GM21825 (cell line): ENCODE measurements around the gene PTPRN2.

Experiments
- ATAC-seq: cut with Tn5 transposase; IDR thresholded peaks from one replicate; pipeline ENCODE4 v1.9.1; 2021; ENCODE audit warnings: mild to moderate bottlenecking, moderate library complexity; ENCODE audit not compliant: unreplicated experiment

The PTPRN2 gene

DNA sequence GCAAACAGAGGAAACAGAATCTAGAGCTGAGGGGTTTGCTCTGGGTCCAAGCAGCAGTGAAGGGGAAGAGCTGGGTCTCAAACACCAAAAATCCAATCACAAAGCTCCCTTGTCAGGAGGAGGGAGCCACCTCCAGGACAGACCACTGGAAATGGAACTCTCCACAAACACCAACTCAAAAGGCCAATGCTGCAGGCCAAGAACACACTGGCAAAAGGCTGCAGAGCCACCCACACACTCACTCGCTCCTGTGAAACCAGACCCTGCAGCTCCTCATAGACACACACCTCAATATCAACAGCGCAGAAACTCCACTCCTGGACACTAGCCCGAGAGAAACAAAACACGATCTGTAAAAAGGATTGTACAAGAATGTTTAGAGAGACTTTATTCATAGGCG lies 213.5 kb downstream of the PTPRN2 start:
- ATAC-seq = no peak

DNA sequence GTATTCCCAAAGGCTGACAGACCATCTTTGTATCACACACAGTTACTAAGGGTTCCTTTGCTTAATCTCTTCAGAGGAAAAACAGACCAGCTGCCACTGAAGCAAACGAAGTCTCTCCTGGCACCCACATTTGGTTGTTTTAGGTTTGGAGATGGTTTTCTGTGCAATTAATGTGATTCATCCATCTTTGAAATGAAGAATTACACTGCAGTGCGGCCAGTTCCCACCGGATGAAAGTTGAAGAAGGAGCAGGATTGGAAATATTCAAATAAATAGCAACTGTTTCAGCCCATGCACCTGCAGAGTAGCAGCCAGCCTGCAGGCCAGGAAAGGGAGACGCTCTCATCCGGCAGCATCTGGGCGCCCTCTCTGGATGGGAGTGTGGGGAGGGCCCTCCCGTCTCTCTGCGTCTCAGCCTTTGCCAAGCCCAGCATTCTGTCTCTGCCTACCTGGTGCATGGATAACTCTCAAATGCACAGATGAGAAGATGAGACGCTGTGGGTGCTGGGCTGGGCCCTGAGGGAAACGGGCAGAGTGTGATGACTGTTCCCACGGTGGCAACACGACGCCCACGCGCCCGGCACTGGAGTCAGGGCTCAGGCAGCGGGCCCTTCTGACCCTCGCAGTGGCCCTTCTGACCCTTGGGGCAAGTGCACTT lies 214.0 kb downstream of the PTPRN2 start:
- no peak for ATAC-seq

DNA sequence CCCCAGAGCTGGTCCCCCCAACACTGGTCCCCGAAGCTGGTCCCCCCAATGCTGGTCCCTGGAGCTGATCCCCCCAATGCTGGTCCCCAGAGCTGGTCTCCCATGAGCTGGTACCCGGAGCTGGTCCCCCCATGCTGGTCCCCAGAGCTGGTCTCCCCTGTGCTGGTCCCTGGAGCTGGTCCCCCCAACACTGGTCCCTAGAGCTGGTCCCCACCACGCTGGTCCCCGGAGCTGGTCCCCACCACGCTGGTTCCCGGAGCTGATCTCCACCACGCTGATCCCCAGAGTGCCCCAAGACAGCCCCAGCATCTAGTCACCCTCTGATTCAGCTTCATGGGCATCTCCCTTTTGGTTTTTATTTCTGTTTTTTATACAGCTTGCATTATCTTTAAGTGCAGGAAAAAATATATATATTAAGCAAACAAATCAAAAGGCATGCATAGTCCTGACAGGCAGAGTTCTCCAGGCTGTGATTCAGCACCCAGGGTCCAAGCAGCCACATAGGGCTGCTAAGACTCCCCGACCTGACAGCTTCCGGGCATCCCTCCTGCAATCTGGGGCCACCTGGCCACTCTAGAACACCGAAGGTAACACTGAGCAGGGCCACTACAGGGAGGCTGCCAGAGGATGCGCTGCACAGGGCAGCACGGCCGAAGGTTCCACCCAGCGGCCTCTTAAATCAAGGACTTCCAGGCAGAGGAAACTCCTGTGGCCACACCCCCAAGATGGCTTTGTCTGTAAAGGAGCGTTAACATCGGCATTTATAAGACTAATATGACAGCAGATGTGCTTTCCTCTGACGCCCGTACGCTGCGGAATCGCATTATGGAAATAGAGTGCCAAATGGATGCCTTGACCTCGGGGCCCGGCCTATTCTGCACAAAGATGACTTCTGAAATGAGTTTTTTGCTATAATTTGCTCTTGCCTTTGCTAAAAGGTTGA lies 215.0 kb downstream of the PTPRN2 start:
- no peak for ATAC-seq

DNA sequence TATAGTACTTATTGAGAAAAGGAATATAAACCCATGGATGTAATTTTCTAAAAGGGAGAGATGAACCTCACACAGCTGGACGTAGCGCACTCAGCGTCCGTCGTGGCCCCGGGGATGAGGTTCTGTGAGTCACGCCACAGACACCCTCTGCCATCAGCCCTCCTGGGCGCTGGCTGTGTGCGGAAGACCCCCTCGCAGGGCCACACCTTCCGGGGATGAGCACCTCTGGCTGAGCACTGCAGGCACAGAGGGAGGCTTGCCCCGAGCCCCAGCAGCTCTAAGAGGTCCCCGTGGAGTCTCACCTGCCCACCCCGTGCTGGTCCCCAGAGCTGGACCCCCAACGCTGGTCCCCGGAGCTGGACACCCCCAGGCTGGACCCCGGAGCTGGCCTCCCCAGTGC lies 215.8 kb downstream of the PTPRN2 start:
- no peak for ATAC-seq

DNA sequence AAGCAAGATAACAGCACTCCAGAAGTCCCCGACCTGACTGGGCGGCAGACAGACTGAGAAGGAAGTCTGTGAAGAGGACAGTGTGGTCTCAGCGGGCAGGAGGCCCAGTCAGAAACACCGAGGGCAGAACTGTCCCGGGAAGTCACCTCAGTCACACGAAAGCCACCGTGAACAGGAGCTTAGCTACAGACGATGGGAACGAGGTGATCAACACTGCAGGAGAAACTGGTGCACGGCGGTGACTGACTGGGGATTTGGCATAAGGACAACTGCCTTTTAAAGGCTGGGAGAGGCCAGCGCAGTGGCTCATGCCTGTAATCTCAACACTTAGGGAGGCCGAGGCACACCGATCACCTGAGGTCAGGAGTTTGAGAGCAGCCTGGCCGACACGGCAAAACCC lies 217.8 kb downstream of the PTPRN2 start:
- no peak for ATAC-seq

DNA sequence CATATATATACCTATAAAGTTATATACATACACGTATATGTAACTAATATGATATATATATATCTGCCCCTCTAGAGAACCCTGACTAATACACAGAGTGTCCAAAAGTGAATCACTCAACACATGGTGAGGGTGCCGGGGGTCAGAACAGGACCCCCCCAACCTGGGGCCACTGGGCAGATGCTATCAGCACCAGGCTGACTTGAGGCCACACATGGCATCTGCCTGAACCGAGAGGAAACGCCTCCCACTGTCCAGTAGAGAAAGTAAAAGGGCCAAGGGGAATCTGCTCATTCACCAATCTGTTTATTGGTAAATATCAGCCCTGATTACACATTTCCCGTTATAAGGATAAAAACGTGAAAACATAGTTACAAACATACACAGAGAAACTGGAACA lies 218.3 kb downstream of the PTPRN2 start:
- ATAC-seq = no peak

DNA sequence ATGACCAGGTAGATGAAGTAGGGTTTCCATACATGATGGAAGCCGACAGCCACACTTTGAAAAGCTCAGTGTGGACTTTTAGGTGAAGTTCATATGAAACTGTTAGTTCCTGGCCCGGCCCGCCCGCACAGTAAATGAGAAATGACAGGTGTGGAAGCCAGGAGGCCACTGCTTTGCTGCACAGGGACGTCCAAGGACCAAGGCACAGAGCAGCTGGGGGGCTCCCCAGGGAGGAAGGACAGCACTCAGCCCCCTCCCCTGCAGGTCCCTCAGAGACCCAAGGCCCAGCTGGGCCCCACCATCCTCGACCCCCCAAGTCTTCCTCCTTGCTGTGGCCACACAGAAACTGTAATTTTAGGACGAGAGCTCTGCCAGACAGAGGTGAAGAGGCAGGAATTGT lies 219.2 kb downstream of the PTPRN2 start:
- no peak for ATAC-seq

DNA sequence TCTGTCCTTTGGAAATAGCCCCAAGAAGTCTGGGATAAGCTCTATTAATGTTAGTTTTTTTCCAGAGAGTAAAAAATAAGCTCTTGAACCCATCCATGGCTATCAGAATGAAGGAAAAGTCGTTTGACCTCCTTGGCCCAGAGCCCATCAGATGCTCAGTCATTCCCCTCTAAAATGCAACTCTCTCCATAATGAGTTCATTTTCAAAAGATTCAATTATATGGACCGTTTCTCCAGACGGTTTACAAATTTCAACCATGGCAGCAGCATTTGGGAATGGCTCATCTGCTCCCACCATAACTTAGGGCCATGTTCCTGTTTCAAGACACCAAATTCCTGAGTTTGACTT lies 220.0 kb downstream of the PTPRN2 start:
- ATAC-seq = no peak

DNA sequence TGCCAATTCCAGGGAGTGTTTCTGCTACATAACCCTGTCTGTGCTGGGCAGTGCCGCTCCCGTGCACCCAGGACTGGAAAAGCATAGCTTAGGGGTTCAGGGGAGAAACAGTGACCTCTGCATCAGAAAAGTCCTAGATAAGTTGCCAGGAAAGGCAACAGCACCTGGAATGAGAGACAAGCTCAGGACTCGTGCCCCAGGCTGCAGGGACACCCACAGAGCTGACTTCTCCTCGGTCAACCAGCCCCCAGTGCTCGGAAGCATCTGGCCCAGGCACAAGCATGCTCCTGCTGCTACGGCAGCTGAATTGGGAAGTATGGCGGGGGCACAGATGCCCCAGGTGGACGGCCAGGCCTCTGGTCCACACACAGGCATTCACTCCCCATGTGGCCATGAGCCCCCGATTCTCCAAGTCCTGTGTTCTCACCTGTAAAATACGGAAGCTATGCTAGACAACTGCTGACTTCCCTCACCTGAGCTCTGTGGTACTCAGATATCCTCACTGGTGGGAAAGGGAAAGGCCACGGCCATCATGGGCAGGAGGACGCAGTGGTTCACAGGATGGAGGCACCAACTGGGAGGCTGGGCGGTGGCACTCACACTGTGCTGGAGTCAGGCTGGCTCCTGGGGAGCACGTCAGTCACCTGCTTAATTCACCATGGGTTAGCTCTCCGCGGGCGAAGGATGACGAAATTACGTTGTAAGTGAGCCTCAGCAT lies 220.5 kb downstream of the PTPRN2 start:
- ATAC-seq = no peak

DNA sequence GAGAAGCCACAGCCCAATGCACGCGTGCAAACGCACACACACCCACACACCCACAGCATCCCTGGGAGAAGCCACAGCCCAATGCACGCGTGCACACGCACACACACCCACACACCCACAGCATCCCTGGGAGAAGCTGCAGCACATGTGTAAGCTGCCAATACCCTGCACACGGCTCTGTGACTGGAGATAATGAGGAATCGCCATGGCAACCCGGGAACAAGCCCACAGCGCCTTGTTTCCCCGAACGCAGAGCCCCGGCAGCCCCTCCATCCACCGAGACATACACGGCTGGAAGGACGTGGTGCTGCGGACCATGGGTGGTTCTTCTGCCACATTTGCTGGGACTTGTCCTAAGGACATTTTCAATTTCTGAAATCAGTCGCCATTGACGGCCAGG lies 221.3 kb downstream of the PTPRN2 start:
- no peak for ATAC-seq

DNA sequence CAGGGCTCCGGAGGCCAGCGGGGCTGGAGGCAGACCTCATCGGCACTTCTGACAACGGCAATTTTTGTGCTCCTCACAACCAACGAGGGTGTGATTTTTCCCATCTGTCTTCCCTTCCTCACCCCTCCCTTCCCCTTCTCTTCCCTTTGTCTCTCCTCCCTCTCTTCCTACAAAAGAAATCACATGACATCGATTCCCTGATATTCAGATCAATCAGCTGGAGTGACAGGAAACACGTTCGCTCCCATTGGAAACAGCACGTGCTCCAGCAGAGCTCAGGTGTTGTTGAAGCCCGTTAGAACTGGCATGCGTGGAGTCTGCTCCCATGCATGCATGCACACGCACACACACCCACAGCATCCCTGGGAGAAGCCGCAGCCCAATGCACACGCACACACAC lies 222.4 kb downstream of the PTPRN2 start:
- no peak for ATAC-seq

DNA sequence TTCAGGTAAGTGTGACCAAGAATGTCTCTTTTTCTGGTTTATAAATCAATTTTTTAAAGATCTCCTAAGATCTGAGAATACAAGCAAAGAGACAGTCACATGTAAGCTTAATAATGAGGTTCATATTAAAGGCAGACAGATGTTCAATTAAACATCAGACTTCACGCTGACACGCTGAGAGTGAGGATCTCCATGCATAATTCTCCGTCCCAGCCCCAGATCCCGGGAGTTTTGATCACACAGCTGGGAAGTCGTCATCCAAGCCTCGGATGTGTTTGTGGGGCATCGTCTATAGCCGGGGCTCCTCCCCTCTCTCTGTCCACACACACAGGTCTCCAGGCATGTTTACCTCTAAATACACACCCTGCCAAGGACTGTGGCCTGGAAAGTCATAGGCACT lies 223.2 kb downstream of the PTPRN2 start:
- no peak for ATAC-seq

DNA sequence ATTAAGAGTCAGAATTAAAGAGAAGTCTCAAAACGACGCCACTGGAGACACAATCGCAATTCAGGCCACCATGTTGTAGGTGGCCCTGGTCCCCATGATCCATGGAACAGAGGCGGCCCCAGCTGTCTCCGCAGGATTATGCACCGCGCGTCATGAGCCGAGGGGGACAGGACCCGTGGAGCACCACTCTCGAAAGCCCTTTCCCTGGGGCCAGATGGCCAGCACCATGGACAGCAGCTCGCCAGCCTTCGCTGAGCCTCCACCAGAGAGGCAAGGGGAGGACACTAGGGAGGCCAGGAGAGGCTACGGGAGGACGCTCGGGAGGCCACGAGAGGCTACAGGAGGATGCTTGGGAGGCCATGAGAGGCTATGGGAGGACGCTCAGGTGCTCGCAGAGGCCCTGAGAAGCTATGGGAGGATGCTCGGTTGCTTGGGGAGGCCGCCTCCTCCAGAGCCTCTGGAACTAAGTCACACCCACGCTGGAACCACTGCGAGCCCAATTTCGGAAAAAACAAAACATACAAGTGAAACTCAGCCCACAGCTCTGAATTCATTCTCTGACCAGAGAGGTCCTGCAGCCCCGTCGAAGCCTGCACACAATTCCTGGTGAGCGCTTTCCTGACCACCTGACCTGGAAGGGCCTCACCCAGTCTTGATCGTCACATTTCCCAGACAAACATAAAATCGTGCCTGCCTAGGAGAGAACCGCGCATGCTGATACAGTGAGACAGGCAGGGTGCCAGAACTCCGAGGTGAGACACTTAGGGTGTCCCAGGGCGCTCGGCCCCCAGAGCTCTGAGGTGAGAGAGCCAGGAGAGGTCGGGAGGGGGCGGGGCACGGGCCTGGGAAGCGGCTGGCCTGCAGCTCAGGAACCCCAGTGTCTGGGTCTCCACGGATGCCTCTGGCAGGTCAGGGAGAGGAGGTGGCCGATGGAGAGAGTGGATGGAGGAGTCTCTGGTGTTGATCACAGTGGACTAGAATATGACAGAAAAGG lies 224.4 kb downstream of the PTPRN2 start:
- ATAC-seq = no peak

DNA sequence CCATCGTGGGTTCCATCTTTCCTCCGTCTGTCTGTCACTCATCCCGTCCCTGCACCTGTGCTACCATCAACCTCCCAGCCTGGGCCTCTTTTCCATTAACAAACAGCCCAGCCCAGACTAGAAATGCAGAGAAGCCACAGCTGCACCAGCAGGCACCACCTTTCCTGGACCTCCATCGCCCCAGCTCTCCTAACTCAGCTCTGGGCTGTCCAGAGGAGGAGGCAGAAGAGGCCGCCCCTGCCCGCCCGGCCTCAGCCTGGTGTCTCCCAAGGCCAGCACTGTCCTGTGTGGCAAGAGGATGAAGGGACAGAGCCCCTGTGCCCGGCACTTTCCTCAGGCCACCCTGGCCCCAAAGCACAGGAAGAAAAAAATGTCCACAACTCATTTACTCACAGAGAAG lies 225.6 kb downstream of the PTPRN2 start:
- ATAC-seq = no peak

DNA sequence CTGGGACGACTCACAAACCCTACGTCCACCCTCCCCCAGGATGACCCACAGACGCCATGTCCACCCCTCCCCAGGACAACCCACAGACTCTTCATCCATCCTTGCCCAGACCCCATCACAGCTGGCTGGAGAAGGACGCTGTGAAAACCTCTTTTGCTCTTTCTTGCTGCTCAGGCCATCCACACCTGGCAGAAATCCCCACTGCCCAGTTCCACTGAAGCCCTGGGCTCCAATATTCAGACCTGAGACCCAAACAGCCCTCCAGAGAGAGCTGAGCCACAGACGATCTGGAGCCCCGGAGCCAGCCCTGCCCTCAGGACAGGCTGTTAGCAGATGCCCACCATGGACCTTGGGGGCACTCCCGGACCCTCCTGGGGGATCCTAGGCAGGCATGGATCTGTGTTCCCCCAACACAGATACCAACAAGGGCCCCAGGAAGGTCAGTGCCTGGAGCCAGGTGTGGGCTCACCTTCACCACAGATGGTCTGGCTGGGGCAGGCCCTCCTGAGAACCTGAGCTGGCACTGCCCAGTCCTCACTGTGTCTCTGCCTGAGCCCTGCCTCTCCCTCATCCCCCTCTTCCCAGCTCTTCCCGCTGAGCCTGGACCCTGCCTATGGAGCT lies 226.2 kb downstream of the PTPRN2 start:
- ATAC-seq = no peak

DNA sequence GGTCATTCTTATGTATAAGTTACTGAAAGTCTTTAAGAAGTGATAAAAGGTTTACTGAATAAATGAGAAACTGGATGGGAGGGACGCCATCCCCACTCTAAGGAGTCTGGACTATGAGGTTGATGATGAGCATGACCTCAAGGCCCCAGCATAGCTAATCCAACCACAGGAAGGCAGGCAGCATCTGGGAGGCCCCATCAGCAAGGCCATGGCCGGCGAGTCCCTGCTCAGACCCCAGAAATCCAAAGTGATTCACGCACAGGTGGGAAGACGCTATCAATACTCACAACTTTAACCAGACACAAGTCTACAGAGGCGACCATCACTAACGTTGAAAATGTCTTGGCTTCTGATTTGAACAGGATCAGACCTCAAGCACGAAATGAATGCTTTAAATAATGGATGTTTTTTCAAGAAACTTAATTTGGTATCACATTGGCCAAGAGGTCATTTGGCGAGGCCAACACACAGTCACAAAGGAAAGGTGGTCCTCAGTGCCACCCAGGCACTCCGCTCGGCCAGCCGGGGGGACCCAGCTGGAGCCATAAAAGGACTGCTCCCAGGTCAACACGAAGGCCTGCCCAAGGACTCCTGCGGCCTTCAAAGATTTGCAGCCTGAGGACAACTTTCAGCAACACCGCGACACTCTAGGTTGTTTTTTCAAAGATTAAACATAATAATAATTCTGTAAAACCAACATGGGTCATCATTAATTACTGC lies 228.5 kb downstream of the PTPRN2 start:
- ATAC-seq = no peak

DNA sequence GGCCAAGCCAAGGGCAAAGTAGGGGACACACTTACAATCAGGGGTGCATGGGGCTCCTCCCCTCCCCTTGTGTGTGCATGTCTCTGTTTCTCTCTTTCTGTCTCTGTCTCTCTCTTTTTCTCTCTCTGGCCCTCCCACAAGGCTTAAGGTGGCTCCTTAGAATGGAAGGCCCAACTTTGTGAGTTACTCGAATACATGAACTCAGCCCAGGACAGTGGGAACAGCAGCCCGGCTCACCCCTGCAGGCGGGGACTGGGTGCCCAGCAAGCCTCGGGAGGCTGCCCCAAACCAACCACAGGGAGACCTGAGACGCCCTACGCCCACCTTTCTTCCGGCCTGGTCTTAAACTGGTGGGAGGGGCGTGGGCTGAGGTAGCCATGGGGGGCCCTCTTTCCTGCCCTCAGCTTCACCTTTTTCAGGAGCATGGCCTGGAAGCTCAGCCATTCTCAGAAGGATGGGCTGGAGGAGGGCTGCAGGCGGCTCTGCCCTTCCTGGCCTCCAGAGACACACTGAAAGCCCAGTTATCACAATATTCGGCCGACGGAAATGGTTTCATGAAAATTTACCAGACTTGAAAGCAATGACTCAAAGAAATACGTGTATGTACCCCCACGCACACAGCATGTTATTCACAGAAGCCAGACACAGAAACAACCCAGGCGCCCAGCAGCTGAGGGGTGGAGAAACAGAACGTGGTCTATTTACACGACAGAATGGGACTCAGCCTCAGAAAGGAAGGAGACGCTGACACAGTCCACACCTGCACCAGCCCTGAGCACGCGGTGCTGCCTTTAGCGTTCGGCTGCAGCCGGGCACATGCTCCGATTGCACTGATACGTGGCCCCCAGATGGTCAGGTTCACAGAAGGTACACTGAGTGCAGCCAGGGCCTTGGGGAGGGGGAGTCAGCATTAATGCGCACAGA lies 229.5 kb downstream of the PTPRN2 start:
- ATAC-seq = no peak

DNA sequence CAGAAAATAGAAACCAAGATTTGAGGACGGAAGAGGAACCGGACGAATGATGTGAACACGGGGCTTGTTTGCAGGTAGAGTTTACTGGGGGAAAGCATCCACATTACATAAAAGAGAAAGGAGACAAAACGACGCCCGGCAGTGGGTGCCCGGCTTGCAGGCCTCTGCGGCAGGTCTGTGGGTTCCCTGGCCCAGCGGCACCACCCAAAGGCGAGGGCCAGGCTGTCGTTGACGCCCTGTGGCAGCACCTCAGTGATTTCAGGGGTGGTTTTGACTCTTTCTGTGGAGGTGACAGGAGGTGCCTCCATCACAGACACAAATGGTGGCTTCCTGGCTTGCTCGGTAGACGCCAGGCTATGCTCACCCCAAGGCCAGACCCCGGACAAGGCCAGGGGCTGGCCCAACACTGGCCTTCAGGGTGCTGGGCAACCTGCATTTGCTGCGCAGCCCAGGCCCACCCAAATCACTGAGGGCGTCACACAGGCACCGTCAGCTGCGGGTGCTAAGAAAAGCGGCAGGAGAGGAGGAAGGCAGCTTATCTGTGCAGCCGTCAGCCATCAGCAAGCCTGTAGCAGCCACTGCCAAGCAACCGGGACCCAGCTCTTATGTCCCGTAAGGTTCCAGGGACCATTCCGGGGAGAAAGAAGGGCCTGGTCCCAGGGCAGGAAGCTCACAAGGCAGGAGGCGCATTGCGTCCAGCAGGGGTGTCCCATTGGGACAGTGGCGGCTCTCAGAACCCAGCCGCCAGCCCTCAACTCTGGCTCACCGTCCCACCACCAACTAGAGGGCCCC lies 230.3 kb downstream of the PTPRN2 start:
- no peak for ATAC-seq
